HFF-Myc (cell line): ENCODE measurements around the gene RGCC.

Experiments
- DNase-seq: peaks from one replicate; pipeline ENCODE4 v3.0.0-alpha.2; 2011; ENCODE audit warnings: low read depth; ENCODE audit errors: extremely low read depth
- H3K4me3 ChIP-seq: replicated peaks from 2 replicates; pipeline ENCODE4 v1.5.1; 2011; ENCODE audit warnings: low read depth, mild to moderate bottlenecking, control low read depth, low read length
- CTCF ChIP-seq: IDR thresholded peaks from 2 replicates; pipeline ENCODE4 v1.5.1; 2012; ENCODE audit warnings: mild to moderate bottlenecking, low read depth, low read length, control low read depth; ENCODE audit errors: missing control alignments

Gene RGCC

GRCh38 chr13:41453620-41454019, 3.7 kb upstream of the RGCC start:
- no peak overlapping the region for H3K4me3 ChIP-seq
- no peak for DNase-seq
- no peak for TF ChIP-seq CTCF

GRCh38 chr13:41454170-41454569, 3.2 kb upstream of the RGCC start:
- TF ChIP-seq CTCF = no peak
- no peak for DNase-seq
- no peak overlapping the region for H3K4me3 ChIP-seq

- DNase-seq = no peak
- no peak overlapping the region for H3K4me3 ChIP-seq
- no peak for TF ChIP-seq CTCF
Measured at GRCh38 chr13:41455725-41456419, 1.5 kb upstream of the RGCC start.

GRCh38 chr13:41457589-41458186, 338 bp downstream of the RGCC start:
- peak overlapping the region; percentile 58 for H3K4me3 ChIP-seq
- DNase-seq = no peak
- no peak for TF ChIP-seq CTCF

GRCh38 chr13:41458187-41458760, 924 bp downstream of the RGCC start:
- no peak for DNase-seq
- no peak for TF ChIP-seq CTCF
- H3K4me3 ChIP-seq = peak overlapping the region; percentile 58

- peak; percentile 78 for TF ChIP-seq CTCF
- H3K4me3 ChIP-seq = peak overlapping the region; percentile 58
- no peak for DNase-seq
Measured at GRCh38 chr13:41458761-41459431, 1.5 kb downstream of the RGCC start.
